Fibroblast of skin of scalp (primary cell): ENCODE measurements around the gene BEX2. TPM values are rescaled to one million over a fixed set of nuclear protein-coding genes. Genes with fewer than 3 reads are reported as not detected.
"Not testable (repeated sequence)": the region's sequence is repeated elsewhere in the genome, so short reads cannot be mapped to it uniquely, and the experiment has no call there.

Experiments used
- DNase-seq: peaks from one replicate; pipeline ENCODE4 v3.0.0-alpha.2; 2013
- polyA plus RNA-seq, 2 experiments: library from polyadenylated mRNA; unstranded; fragments of 120-200 nt; gene quantifications; one replicate each; pipeline ENCODE4 v1.2.1, GENCODE V29; 2013; ENCODE audit not compliant: insufficient read length in 2 of 2

The BEX2 gene
- polyA plus RNA-seq (2013, experiment 1 of 2; ENCODE audit: insufficient read length), result 0.41 TPM
- 1.7 TPM for polyA plus RNA-seq (2013, experiment 2 of 2; ENCODE audit: insufficient read length)

GRCh38 chrX:103310555-103311398 is at the start of gene BEX2:
BEX2 (minus strand) TSS chrX:103310990; CDS start chrX:103309976, 1,014 bp downstream.
- DNase-seq, result no peak

- no peak for DNase-seq
These were observed 49.3 kb upstream of the BEX2 start for GRCh38 chrX:103360092-103360491.

GRCh38 chrX:103359605-103360004 is 48.8 kb upstream of the BEX2 start:
- DNase-seq, result not testable (repeated sequence)

- DNase-seq, result no peak
These were observed 47.1 kb upstream of the BEX2 start for GRCh38 chrX:103357871-103358270.

- DNase-seq, result no peak
These were observed 46.1 kb upstream of the BEX2 start for GRCh38 chrX:103356858-103357257.

GRCh38 chrX:103356130-103356798 is 45.5 kb upstream of the BEX2 start, which contains the start of gene TCEAL9:
TCEAL9 (plus strand) TSS chrX:103356506; CDS start chrX:103357685, 1,179 bp downstream.
- peak; percentile 84 for DNase-seq

GRCh38 chrX:103347682-103348397 is 37.0 kb upstream of the BEX2 start:
- DNase-seq, result no peak

GRCh38 chrX:103344606-103345005 is 33.8 kb upstream of the BEX2 start:
- no peak for DNase-seq

- DNase-seq, result peak; percentile 35
These were observed 32.3 kb upstream of the BEX2 start for GRCh38 chrX:103343105-103343504.

GRCh38 chrX:103338663-103339062 is 27.9 kb upstream of the BEX2 start:
- no peak for DNase-seq

- peak; percentile 26 for DNase-seq
These were observed 20.0 kb upstream of the BEX2 start for GRCh38 chrX:103330681-103331288.

- DNase-seq, result peak; percentile 38
These were observed 19.2 kb upstream of the BEX2 start, which contains the start of gene TCEAL7 for GRCh38 chrX:103329991-103330390. TCEAL7 (plus strand) TSS chrX:103330239; CDS start chrX:103331404, 1,165 bp downstream.

GRCh38 chrX:103311399-103311780 is 600 bp upstream of the BEX2 start:
- no peak for DNase-seq

- no peak for DNase-seq
These were observed 783 bp downstream of the BEX2 start for GRCh38 chrX:103309860-103310554.

GRCh38 chrX:103305666-103306065 is 5.1 kb downstream of the BEX2 start:
- not testable (repeated sequence) for DNase-seq

- DNase-seq, result no peak
These were observed 6.1 kb downstream of the BEX2 start for GRCh38 chrX:103304705-103305104.

GRCh38 chrX:103293118-103293517 is 17.7 kb downstream of the BEX2 start:
- no peak for DNase-seq

GRCh38 chrX:103279624-103280023 is 31.2 kb downstream of the BEX2 start:
- no peak for DNase-seq

GRCh38 chrX:103276581-103277002 is 34.2 kb downstream of the BEX2 start, which contains the start of gene TCEAL5:
TCEAL5 (minus strand) TSS chrX:103276750; CDS start chrX:103274563, 2,187 bp downstream.
- DNase-seq, result no peak

GRCh38 chrX:103275947-103276567 is 34.7 kb downstream of the BEX2 start:
- no peak for DNase-seq

- DNase-seq, result no peak
These were observed 36.5 kb downstream of the BEX2 start for GRCh38 chrX:103274284-103274683.
